Activated CD8-positive, alpha-beta T cell treated with anti-CD3 and anti-CD28 coated beads for 36 hours (primary cell): ENCODE measurements around the gene CIB4. TPM values are rescaled to one million over a fixed set of nuclear protein-coding genes. Genes with fewer than 3 reads are reported as not detected.

Experiments used
- ATAC-seq: fragments of 200-7000 bp; cut with Tn5 transposase; one replicate; pipeline ENCODE4 v1.10.0; 2021; ENCODE audit warnings: mild to moderate bottlenecking, moderate library complexity
- CTCF ChIA-PET: fragments of 350-600 bp; sonication (Branson Sonifier 250); formaldehyde crosslinking; loops from one replicate; lab custom pipeline; 2021; ENCODE audit warnings: antibody characterized with exemption; lab: Charles Lee
- POLR2A ChIA-PET: fragments of 350-600 bp; sonication (Branson Sonifier 250); formaldehyde crosslinking; loops from one replicate; lab custom pipeline; 2021; ENCODE audit warnings: antibody characterized with exemption; lab: Charles Lee
- DNase-seq: peaks from one replicate; pipeline ENCODE4 v3.0.0-alpha.2; 2020
- H3K27ac Mint-ChIP-seq: one replicate; pipeline ENCODE4 v1.8.0; 2021; ENCODE audit warnings: mild to moderate bottlenecking, mixed read lengths
- H3K27me3 Mint-ChIP-seq: one replicate; pipeline ENCODE4 v1.8.0; 2021; ENCODE audit warnings: mixed read lengths
- H3K36me3 Mint-ChIP-seq: one replicate; pipeline ENCODE4 v1.8.0; 2021; ENCODE audit warnings: low read depth, mixed read lengths
- H3K4me1 Mint-ChIP-seq: one replicate; pipeline ENCODE4 v1.8.0; 2021; ENCODE audit warnings: low read depth, mixed read lengths
- H3K4me3 Mint-ChIP-seq: one replicate; pipeline ENCODE4 v1.8.0; 2021; ENCODE audit warnings: mild to moderate bottlenecking, moderate library complexity, mixed read lengths
- H3K9me3 Mint-ChIP-seq: one replicate; pipeline ENCODE4 v1.8.0; 2021; ENCODE audit warnings: mixed read lengths
- intact Hi-C: fragments of 100-400 bp; cut with micrococcal nuclease; formaldehyde crosslinking; loops from one replicate; pipeline ENCODE4 v1.10.0; 2022
- total RNA-seq, 2 experiments: library from RNA; stranded (reverse); gene quantifications; one replicate each; pipeline ENCODE4 v1.2.3, GENCODE V29; 2021
- TF ChIP-seq, protein P1 (sequence below): fragments of 200-600 bp; IDR thresholded peaks from one replicate; pipeline ENCODE4 v1.8.0; 2022; ENCODE audit warnings: antibody characterized with exemption, mild to moderate bottlenecking

The CIB4 gene
- total RNA-seq, 2 experiments from 2014 or later = not detected

DNA sequence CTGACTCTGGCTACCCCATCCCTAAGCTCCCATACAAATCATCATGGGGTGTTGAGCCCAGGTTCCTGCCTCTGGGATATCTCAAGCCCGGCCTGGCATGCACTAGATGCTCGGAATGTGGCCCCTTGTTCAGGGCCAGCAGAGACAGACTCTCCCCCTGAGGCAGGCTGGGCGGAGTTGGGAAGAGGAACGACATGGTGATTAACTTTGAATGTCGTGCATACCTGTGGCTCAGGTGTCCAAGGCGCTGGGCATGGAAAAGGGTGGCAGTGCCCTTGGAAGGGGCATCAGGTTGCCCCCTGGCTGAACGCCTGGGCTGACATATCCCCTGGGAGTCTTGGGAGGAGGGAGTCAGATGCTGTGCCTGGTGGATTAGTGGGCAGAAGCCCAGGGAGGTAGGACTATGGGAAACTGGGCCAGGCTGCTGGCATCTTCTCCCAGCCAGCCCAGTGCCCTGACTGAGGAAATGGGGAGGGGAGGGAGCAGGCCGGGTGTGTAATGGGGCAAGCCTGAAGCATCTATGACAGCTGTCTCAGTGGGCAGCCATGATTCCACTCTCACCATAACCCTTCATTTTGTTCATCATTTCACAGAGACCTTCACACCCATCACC is 105.4 kb downstream of the CIB4 start:
- H3K36me3 Mint-ChIP-seq = no peaks in the 10 kb centered on the region
- no peak overlapping the region for H3K4me3 Mint-ChIP-seq
- POLR2A ChIA-PET = interaction anchor here (0.6 kb wide), 1 partner anchor 133 kb away, joined by 3 read pairs; no protein-coding TSS in a partner anchor
- CTCF ChIA-PET = no interaction called here
- TF ChIP-seq, protein P1, sequence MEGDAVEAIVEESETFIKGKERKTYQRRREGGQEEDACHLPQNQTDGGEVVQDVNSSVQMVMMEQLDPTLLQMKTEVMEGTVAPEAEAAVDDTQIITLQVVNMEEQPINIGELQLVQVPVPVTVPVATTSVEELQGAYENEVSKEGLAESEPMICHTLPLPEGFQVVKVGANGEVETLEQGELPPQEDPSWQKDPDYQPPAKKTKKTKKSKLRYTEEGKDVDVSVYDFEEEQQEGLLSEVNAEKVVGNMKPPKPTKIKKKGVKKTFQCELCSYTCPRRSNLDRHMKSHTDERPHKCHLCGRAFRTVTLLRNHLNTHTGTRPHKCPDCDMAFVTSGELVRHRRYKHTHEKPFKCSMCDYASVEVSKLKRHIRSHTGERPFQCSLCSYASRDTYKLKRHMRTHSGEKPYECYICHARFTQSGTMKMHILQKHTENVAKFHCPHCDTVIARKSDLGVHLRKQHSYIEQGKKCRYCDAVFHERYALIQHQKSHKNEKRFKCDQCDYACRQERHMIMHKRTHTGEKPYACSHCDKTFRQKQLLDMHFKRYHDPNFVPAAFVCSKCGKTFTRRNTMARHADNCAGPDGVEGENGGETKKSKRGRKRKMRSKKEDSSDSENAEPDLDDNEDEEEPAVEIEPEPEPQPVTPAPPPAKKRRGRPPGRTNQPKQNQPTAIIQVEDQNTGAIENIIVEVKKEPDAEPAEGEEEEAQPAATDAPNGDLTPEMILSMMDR = no peak
- H3K27me3 Mint-ChIP-seq = no peaks in the 10 kb centered on the region
- ATAC-seq = no peak
- H3K9me3 Mint-ChIP-seq = no peaks in the 10 kb centered on the region
- intact Hi-C loops = no loop called here
- DNase-seq = no peak
- H3K4me1 Mint-ChIP-seq = no peaks in the 10 kb centered on the region
- H3K27ac Mint-ChIP-seq = no peak overlapping the region

DNA sequence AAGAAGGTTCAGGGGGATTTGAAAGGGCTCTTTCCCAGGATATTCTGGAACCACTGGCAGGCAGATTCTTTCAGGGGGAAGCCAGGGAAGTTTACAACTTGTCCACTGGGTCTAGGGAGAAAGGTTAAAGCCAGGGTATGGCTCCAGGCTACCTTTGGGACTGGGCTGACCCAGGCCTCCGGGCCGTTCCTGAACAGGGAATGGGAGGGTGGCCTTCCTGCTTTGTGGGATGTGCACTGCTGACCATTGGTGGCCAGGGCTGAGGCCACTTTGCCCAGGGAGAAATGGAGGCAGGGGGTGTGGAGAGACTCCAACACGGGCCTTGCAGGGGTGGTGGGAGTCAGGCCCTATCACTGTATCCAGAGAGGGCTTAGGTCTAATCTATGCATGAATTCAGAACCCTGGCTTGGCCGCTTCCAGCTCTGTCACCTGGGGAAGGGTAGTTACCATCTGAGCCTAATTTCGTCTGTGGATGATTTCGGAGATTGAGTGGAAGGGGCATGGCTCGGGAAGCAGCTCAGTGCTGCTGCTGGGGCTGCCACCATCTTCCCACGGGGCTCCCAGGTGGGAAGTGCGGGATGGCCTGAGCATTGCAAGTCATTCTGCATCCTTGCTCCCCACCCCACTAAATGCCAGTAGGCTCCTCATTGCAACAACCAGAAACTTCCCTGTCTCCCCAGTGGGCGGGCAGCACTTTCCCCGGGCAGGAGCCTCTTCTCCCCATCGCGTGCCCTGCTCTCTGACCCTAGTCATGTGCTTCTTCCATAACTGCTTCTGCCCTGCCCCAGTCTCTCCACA is 106.1 kb downstream of the CIB4 start:
- Mint-ChIP-seq H3K4me1 (no peaks in the 10 kb centered on the region), H3K27me3 (no peaks in the 10 kb centered on the region), H3K27ac (no peak overlapping the region), H3K36me3 (no peaks in the 10 kb centered on the region), H3K9me3 (no peaks in the 10 kb centered on the region), H3K4me3 (no peak overlapping the region)
- TF ChIP-seq, protein P1 = no peak
- DNase-seq (no peak), ATAC-seq (no peak)
- ChIA-PET CTCF (no interaction called here), POLR2A (interaction anchor here (1.2 kb wide), 1 partner anchor 142 kb away, joined by 3 read pairs; no protein-coding TSS in a partner anchor)
- intact Hi-C loops = no loop called here

DNA sequence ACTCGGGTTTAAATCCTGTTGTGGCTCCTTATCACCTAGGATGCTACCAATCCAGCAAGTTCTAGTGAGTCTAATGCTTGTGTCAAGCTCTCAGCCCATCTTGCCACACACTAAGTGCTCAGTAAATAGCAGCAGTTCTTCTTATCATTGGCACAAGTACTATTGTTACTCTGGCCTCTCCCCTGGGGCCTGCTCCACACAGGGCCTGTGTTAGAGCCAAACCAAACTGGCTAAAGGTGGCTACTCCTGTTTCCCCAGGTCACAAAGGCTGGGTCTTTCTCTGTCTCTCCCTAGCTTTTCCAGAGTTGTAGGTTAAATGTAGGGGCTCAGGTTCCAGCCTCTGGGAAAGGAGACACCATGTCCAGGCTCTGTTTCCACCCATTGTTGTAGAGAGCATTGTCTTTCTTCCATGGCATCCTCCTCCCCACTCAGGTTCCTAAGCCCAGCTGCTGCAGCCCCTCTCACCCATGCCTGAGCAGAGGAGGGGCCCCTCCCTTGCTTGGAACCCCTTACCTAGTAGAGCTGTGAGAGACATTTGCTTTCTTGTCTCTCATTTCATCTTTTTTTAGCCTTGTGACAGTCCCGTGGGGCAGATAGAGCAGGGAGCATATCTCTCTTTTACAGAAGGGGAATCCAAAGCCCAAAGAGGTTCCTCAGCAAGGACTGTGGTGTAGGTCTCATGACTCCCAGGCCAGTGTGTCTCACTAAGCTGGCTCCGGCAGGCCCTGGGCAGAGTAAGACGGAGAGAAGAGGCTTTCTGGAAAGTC is 106.9 kb downstream of the CIB4 start:
- no peak for DNase-seq
- TF ChIP-seq, protein P1 = no peak
- no peak overlapping the region for H3K4me3 Mint-ChIP-seq
- no peaks in the 10 kb centered on the region for H3K36me3 Mint-ChIP-seq
- ChIA-PET CTCF (interaction anchor here (1.3 kb wide), 1 partner anchor 44 kb away, joined by 4 read pairs; no protein-coding TSS in a partner anchor), POLR2A (interaction anchor here (1.2 kb wide), 1 partner anchor 141 kb away, joined by 3 read pairs; no protein-coding TSS in a partner anchor)
- no peaks in the 10 kb centered on the region for H3K4me1 Mint-ChIP-seq
- H3K27me3 Mint-ChIP-seq = no peaks in the 10 kb centered on the region
- no peaks in the 10 kb centered on the region for H3K9me3 Mint-ChIP-seq
- intact Hi-C loops = no loop called here
- no peak for ATAC-seq
- H3K27ac Mint-ChIP-seq = no peak overlapping the region

DNA sequence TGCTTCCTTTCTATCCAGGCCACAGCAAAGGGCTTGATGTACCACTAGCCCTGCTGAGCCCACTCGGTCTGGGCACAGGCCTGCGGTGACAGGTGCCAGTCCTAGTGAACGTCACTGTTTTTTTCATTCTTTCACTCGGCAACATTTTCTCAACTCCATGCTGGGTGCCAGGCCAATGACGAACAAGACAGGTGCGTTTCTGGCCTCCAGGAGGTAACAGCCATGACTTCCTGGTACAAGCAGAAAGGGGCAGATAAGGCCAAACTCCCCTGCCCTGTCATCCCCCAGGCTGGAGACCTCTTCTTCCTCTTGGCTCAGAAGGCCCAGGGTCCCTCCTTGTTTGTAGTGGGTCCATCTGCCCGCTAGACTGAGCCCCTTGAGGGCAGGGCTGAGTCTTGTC is 107.5 kb downstream of the CIB4 start:
- DNase-seq = no peak
- intact Hi-C loops = no loop called here
- no peaks in the 10 kb centered on the region for H3K9me3 Mint-ChIP-seq
- H3K36me3 Mint-ChIP-seq = no peaks in the 10 kb centered on the region
- H3K4me1 Mint-ChIP-seq = no peaks in the 10 kb centered on the region
- no peak for ATAC-seq
- no peak overlapping the region for H3K4me3 Mint-ChIP-seq
- no peaks in the 10 kb centered on the region for H3K27me3 Mint-ChIP-seq
- TF ChIP-seq, protein P1 = no peak
- ChIA-PET CTCF (interaction anchor here (1.3 kb wide), 1 partner anchor 44 kb away, joined by 4 read pairs; no protein-coding TSS in a partner anchor), POLR2A (interaction anchor here (1.2 kb wide), 1 partner anchor 140 kb away, joined by 3 read pairs; no protein-coding TSS in a partner anchor)
- H3K27ac Mint-ChIP-seq = no peak overlapping the region
